ENCODE data around the gene CEP135.

Gene CEP135

DNA sequence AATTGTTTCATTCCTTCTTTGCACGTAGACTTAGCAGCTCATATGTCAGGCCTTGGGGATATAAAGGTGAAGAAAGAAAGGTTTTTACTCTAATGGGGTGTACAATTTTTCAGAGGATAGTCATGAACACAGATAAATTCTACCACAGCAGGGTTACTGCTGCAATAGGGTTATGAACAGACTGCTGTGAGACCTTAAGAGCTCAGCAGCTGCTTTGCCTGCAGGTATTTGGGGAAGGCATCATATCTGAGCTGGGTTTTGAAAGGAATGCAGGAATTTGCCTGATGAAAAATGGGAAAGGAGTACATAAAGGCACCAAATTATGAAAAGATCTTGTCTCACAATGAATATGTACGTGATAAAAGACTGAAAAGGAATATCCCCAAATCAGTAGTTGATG is 128.9 kb downstream of the CEP135 start:
- TF ChIP-seq, protein P1, sequence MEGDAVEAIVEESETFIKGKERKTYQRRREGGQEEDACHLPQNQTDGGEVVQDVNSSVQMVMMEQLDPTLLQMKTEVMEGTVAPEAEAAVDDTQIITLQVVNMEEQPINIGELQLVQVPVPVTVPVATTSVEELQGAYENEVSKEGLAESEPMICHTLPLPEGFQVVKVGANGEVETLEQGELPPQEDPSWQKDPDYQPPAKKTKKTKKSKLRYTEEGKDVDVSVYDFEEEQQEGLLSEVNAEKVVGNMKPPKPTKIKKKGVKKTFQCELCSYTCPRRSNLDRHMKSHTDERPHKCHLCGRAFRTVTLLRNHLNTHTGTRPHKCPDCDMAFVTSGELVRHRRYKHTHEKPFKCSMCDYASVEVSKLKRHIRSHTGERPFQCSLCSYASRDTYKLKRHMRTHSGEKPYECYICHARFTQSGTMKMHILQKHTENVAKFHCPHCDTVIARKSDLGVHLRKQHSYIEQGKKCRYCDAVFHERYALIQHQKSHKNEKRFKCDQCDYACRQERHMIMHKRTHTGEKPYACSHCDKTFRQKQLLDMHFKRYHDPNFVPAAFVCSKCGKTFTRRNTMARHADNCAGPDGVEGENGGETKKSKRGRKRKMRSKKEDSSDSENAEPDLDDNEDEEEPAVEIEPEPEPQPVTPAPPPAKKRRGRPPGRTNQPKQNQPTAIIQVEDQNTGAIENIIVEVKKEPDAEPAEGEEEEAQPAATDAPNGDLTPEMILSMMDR (IDR thresholded peaks at IDR 0.05; ENCODE audit: low read depth, low read length, missing control alignments), result no peak
- no peak overlapping the region for H3K4me3 ChIP-seq (ENCODE audit: low read depth, low read length)
- DNase-seq (ENCODE audit: low read depth), result no peak

DNA sequence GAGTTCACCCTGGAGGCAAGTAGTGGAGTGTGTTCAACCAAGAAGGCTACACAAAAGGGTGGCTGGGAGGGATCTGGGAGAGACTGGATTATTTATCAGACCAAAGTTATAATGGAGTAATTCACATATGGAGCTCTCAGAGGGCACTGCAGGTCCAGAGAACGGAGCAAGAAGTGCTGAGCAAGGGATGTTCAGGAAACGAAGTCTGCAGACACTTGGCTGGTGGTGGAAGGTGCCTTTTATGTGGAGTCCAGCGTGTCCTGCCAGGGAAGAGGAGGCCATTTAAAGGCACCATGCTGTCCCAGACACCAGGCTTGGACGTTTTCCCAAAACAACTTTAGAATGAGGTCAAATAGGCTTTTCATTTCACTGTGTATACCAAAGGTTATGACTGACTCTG is 130.1 kb downstream of the CEP135 start:
- no peak for DNase-seq (ENCODE audit: low read depth)
- H3K4me3 ChIP-seq (ENCODE audit: low read depth, low read length), result no peak overlapping the region
- TF ChIP-seq, protein P1 (IDR thresholded peaks at IDR 0.05; ENCODE audit: low read depth, low read length, missing control alignments), result no peak

DNA sequence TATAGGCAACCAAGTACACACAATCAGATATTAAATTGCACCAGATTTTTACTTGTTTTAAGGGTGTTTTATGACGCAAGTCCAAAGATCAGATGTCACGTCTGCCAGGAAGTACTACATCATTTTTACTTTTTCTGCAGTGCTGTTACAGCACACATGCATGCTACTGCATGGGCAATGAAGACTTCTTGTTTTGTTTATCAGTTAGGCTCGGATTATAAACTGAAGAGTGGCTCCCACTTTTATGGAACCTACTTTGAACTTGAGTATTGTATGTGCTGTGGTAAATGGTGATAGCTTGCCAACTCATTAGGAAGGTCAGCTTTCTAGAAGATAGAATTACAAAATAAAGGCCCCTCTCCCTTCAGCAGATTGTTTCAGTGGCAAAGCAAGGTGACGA is 131.6 kb downstream of the CEP135 start:
- TF ChIP-seq, protein P1 (IDR thresholded peaks at IDR 0.05; ENCODE audit: low read depth, low read length, missing control alignments), result no peak
- H3K4me3 ChIP-seq (ENCODE audit: low read depth, low read length), result no peak overlapping the region
- no peak for DNase-seq (ENCODE audit: low read depth)

DNA sequence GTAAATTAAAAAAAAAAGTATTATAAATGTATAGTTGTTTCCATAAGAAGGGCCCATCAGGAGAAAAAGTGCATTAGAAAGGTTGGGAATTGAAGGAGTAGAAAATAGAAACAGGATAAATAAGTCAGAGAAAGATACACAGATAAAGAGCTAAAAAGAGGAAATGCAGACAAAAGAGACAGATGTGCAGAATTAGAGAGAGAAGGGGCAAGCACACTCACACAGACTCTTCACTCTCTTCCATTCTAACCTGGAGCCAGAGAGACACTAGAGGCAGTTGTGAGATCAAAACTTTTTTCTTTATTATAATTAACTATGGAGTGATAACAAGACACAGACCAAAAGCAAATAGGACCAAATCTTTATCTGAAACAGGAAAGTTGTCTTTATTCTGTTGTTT is 134.1 kb downstream of the CEP135 start:
- DNase-seq (ENCODE audit: low read depth), result no peak
- TF ChIP-seq, protein P1 (IDR thresholded peaks at IDR 0.05; ENCODE audit: low read depth, low read length, missing control alignments), result no peak
- no peak overlapping the region for H3K4me3 ChIP-seq (ENCODE audit: low read depth, low read length)

All from GM12864 (cell line).